ENCODE data around the gene COL5A1.

Gene COL5A1

DNA sequence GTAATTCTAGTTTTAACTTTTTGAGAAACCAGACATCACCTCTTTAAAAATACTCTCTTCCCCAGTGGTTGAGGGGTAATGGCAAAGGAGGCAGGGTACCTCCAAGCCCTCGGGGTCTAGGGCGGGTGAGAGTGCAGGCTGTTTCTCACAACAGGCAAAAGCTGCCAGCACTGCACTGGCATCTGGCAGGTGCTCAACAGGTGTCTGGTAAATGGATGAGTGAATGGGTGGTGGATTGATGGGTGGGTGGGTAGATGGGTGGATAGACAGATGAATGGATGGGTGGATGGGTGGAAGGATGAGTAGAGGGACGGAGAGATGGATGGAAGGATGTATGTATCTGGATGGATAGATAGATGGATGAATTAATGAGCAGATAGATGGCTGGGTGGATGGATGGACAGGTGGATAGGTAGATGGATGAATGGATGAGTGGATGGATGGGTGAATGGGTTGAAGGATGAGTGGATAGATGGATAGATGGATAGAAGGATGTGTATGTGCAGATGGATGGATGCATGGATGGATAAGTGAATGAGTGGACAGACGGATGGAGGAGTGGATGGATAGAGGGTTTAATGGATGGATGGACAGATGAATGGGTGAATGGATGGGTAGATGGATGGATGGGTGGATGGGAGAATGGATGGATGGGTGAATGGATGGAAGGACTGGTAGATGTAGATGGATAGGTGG is 84.6 kb downstream of the COL5A1 start:
- no peaks in the 10 kb centered on the region; the same call in 1 of the 2 replicates for H3K9me3 ChIP-seq
- DNase-seq (ENCODE audit: low spot score in 2 of 2): no peak
- no peaks in the 10 kb centered on the region for H3K27me3 ChIP-seq (ENCODE audit: low read depth)
- in situ Hi-C loops (cut with MboI; ENCODE audit: low sequenced_read_pairs): no loop called here
- H3K36me3 ChIP-seq (replicated peaks): no peaks in the 10 kb centered on the region
- no peaks in the 10 kb centered on the region for H3K4me1 ChIP-seq
- H3K4me3 ChIP-seq: no peak overlapping the region

DNA sequence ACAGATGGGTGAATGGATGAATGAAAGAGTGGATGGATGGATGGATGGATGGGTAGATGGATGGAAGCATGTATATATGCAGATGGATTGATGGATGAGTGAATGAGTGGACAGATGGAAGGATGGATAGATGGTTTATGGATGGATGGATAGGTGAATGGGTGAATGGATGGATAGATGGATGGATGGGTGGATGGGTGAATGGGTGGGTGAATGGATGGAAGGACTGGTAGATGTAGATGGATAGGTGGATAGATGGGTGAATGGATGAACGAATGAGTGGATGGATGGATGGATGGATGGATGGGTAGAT is 85.1 kb downstream of the COL5A1 start:
- no peaks in the 10 kb centered on the region for H3K4me1 ChIP-seq
- H3K9me3 ChIP-seq: no peaks in the 10 kb centered on the region; the same call in 1 of the 2 replicates
- in situ Hi-C loops (cut with MboI; ENCODE audit: low sequenced_read_pairs): no loop called here
- no peaks in the 10 kb centered on the region for H3K27me3 ChIP-seq (ENCODE audit: low read depth)
- no peaks in the 10 kb centered on the region for H3K36me3 ChIP-seq (replicated peaks)
- DNase-seq (ENCODE audit: low spot score in 2 of 2): no peak
- no peak overlapping the region for H3K4me3 ChIP-seq

DNA sequence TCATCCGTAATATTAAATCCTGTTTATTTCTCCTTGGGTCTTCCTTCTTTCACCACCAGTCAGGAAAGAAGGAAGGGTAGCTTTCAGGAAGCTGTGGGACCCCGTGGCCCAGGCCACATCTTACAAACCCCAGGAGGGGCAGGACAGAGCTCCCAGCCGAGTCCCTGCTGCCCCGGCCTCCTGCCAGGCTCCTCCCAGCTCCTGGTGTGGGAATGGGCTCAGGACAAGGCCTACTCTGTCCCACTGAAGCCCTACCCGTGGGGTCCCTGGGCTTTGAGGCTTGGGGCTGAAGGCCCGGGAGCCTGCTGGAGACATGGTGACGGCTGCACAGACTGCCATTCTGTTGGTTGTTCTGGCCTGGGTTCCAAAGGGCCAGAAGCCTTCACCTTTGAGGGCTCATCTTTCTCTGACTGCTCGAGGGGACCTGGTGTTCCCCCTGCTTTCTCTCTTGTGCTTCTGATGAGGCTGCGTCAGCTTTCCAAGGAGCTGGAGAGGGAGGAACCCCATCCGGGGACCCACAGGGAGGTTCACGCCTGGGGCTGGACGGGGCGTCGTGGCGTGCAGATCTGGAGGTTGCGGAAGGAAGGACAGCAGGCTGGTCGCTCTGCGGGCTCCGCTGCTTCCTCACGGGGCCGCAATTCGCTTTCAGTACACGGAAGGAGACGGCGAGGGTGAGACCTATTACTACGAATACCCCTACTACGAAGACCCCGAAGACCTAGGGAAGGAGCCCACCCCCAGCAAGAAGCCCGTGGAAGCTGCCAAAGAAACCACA is 86.6 kb downstream of the COL5A1 start:
- no peak overlapping the region for H3K4me3 ChIP-seq
- no peaks in the 10 kb centered on the region; the same call in none of the 2 replicates for H3K9me3 ChIP-seq
- no peak for DNase-seq (ENCODE audit: low spot score in 2 of 2)
- in situ Hi-C loops (cut with MboI; ENCODE audit: low sequenced_read_pairs): no loop called here
- no peaks in the 10 kb centered on the region for H3K27me3 ChIP-seq (ENCODE audit: low read depth)
- no peaks in the 10 kb centered on the region for H3K36me3 ChIP-seq (replicated peaks)
- H3K4me1 ChIP-seq: no peaks in the 10 kb centered on the region

DNA sequence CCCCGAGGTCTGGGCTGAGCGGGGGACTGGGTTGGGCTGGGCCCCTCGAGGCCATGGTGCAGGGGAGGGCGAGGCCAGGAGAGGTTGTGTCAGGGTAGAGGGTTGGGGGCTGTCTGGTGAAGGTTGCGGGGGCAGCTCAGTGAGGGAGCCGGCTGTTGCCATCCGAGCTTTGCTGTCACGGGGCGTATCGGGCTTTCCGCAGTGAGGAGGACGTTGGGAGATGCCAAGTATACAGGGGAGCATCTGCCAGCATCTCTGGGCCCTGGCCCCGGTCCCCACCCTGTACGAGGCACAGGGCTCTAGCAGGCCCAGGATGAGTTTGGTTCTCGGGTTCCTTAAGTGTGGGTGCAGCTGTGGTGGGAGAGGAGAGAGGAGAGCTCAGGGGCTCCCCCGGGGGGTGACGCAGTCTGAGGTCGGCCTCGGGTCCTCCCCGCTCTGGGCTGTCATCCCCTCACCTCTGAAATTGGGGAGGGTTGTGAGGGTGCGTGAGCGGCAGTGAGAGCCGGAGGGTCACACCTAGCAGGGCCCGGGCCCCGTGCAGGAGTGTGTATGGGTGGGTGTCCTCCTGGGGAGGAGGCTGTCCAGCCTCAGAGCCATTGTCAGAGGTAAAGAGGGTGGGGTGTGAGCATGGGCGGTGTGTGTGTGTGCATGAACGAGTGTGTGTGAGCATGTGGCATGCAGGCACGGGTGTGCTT is 87.3 kb downstream of the COL5A1 start:
- H3K4me3 ChIP-seq: no peak overlapping the region
- no peaks in the 10 kb centered on the region for H3K4me1 ChIP-seq
- H3K36me3 ChIP-seq (replicated peaks): no peaks in the 10 kb centered on the region
- no peaks in the 10 kb centered on the region; the same call in none of the 2 replicates for H3K9me3 ChIP-seq
- H3K27me3 ChIP-seq (ENCODE audit: low read depth): no peaks in the 10 kb centered on the region
- DNase-seq (ENCODE audit: low spot score in 2 of 2): no peak
- in situ Hi-C loops (cut with MboI; ENCODE audit: low sequenced_read_pairs): no loop called here

DNA sequence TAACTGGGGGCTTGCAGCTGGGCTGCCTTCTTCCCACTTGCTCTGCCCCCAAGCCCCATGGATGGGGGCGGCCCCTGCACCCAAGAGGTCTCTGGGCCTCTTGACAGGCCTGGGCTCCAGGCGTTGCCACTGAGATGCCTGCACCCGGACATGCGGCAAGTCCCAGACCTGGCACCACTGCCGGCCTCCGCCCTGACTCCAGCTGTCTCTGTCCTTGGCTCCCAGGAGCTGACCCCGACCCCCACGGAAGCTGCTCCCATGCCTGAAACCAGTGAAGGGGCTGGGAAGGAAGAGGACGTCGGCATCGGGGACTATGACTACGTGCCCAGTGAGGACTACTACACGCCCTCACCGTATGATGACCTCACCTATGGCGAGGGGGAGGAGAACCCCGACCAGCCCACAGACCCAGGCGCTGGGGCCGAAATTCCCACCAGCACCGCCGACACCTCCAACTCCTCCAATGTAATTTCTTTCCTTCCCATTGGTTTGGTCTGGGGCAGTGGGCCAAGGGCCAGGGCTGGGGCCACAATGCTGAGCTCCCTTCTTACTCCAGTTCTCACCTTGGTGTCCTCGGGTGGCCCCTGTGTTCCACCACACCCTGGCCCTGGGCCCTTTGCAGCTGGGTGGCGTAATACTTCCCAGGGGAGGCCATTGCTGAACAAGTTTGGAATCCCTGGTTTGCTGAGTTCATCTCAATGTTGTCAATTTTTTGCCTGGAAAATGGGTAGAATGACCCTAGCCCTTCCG is 88.6 kb downstream of the COL5A1 start:
- in situ Hi-C loops (cut with MboI; ENCODE audit: low sequenced_read_pairs): no loop called here
- DNase-seq (ENCODE audit: low spot score in 2 of 2): no peak
- no peaks in the 10 kb centered on the region for H3K27me3 ChIP-seq (ENCODE audit: low read depth)

DNA sequence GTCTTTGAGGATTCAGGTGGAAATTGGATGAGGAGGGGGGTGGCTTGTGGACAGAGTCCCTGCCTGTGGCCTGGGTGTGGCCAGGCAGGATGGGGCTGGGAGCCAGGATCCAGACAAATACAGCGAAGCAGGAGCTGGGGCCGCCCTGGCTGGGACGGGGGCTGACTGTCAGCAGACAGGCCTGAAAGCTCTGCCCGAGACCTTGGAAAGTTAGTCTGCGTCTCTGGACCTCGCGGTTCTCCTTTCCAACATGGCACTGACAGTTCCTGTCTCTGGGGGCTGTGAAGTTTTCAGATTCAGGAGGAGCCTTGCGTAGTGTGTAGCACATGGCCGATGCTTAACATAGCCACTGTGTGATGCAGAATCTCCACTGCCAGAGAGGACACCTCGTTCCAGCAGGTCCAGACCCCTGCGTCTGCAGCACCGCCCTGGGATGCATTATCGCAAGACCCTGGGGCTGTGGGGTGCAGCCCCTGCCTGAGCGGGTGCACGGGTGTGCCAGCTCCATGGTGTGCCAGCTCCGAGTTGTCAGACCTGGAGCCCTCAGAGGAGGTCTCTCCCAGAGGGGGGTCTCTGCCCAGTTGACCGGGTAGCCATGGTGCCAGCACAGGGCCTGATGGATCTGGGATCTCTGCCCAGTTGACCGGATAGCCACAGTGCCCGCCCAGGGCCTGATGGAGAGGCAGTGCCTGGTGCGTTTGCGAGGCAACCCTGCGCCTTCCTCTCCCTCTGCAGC is 89.3 kb downstream of the COL5A1 start:
- DNase-seq (ENCODE audit: low spot score in 2 of 2): no peak
- Histone ChIP-seq H3K36me3 (replicated peaks) (no peaks in the 10 kb centered on the region), H3K4me1 (no peaks in the 10 kb centered on the region), H3K27me3 (ENCODE audit: low read depth) (no peaks in the 10 kb centered on the region), H3K4me3 (no peak overlapping the region), H3K9me3 (no peaks in the 10 kb centered on the region; the same call in none of the 2 replicates)
- in situ Hi-C loops (cut with MboI; ENCODE audit: low sequenced_read_pairs): no loop called here

More for the DNA sequence above, 88.6 kb downstream of the COL5A1 start:
- H3K4me3 ChIP-seq: no peak overlapping the region
- no peaks in the 10 kb centered on the region for H3K4me1 ChIP-seq
- no peaks in the 10 kb centered on the region for H3K36me3 ChIP-seq (replicated peaks)
- no peaks in the 10 kb centered on the region; the same call in none of the 2 replicates for H3K9me3 ChIP-seq

DNA sequence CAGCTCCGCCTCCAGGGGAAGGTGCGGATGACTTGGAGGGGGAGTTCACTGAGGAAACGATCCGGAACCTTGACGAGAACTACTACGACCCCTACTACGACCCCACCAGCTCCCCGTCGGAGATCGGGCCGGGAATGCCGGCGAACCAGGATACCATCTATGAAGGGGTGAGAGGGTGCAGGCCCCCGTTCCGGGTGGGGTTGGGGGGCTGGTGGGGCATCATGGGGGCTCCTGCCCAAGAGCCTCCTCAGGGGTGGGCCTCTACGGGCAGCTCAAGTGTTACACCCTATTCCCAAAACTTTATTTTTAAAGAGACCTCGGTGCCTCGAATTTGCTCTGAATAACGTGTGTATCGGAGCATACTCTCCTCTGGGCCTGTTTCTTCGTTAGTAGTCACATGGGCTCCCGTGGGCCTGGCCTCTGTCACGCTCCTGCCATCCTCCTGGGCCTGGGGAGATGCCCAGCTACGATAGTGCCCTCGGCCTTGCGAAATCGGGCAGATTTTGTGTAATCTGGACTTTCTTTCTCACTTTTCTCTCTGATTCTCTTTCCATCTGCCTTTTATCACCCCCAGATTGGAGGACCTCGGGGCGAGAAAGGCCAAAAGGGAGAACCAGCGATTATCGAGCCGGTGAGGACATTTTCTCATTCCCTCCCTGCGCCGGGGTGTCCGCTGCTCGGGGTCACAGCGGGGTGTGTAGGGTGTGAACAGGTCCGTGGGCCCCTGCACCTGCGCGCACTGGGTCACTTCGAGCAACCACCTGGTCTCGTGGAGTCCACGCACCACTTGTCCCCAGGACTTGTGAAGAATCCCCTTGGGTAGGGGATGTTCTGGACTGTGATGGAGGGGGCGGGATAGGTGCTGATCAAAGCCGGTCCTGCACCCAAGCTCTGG is 90.1 kb downstream of the COL5A1 start:
- no peaks in the 10 kb centered on the region; the same call in none of the 2 replicates for H3K9me3 ChIP-seq
- H3K27me3 ChIP-seq (ENCODE audit: low read depth): no peaks in the 10 kb centered on the region
- in situ Hi-C loops (cut with MboI; ENCODE audit: low sequenced_read_pairs): no loop called here
- H3K4me1 ChIP-seq: no peaks in the 10 kb centered on the region
- no peak overlapping the region for H3K4me3 ChIP-seq
- DNase-seq (ENCODE audit: low spot score in 2 of 2): no peak
- H3K36me3 ChIP-seq (replicated peaks): no peaks in the 10 kb centered on the region

DNA sequence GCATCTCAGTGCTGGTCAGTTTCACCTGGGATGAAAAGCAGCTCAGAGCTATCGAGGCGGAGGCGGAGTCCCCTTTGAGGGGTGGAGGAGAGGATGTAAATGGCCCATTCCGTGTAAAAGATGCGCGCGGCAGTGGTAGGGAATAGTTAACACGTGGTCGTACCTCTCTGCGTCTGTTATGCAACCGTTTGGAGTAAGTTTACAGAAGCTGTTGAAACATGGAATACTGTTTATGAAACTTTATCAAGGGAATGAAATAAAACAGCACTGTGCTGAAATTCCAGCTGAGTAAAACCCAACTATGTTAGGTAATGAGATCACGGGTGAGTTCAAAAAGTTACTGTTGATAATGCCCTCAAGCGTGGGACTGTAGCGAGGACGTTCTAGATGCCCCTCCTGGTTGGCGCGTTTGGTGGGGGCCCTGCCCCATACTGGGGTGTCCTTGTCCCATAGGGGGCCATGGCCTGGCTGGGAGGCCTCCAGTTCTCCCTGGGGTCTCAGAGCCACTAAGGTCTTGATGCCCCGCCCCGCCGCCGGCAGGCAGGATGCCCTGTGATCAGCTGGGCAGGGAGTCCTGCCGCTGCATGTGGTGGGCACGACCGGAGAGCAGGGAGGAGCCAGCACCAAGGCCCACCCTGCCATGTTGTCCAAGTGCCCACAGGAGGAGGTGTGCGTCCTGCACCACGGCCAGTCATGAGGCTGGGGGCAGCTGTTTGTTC is 90.9 kb downstream of the COL5A1 start:
- Histone ChIP-seq H3K9me3 (no peaks in the 10 kb centered on the region; the same call in none of the 2 replicates), H3K36me3 (replicated peaks) (no peaks in the 10 kb centered on the region), H3K4me1 (no peaks in the 10 kb centered on the region), H3K27me3 (ENCODE audit: low read depth) (no peaks in the 10 kb centered on the region), H3K4me3 (no peak overlapping the region)
- in situ Hi-C loops (cut with MboI; ENCODE audit: low sequenced_read_pairs): no loop called here
- DNase-seq (ENCODE audit: low spot score in 2 of 2): no peak

DNA sequence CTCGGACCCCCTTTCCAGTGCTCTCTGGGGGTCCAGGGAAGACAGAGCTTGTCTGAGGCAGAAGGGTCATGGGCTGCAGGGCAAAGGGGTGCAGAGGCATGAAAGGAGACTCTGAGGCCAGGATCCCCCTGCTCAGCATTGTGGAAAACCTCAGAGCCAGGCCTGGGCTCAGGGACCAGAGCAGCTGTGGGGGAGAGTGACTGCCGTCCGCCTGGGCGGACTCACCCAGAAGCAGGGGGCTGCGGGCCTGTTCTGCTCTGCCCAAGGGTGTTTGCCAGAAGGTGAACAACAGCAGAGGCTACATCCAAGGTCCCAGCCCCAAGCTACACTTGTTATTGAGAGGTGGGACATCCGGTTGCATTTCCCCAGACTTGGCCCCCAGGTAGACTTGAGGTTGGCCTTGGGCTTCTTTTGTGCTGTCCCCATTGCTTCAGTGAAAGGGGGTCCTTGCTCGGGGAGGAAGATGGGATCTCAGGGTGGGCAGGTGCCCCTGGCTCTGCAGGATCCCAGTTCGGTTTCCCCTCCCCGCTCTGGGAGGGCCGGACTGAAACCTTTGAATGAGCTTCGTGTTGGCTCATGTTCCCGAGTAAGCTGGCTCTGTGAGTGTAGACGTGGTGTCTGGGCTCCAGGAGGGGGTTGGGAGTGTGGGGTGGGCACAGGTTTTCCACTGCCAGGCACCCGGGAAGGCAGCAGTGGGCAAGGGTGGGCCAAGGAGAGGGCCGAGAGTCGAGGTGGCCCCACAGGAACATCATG is 92.1 kb downstream of the COL5A1 start:
- H3K36me3 ChIP-seq (replicated peaks): no peaks in the 10 kb centered on the region
- H3K27me3 ChIP-seq (ENCODE audit: low read depth): no peaks in the 10 kb centered on the region
- in situ Hi-C loops (cut with MboI; ENCODE audit: low sequenced_read_pairs): no loop called here
- DNase-seq (ENCODE audit: low spot score in 2 of 2): no peak
- H3K9me3 ChIP-seq: no peaks in the 10 kb centered on the region; the same call in none of the 2 replicates
- no peaks in the 10 kb centered on the region for H3K4me1 ChIP-seq
- no peak overlapping the region for H3K4me3 ChIP-seq

DNA sequence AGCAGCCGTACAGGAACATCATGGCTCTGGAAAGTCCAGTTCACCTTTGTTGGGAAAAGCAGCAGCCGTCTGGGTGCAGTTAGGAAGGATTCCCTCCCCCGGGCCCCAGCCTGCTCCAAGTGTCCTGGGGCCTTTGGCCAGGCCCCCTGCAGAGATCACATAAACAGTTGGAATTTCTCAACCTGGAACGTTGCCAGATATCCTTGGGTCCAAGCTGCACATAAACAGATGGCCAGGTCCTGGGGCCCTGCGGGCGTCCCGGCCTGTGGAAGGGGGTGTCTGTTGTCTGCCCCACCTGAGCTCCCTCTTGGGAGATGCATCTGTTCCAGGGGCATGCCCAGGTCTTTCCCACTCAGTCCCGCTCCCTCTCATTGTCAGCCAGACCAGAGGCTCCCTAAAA is 92.7 kb downstream of the COL5A1 start:
- Histone ChIP-seq H3K9me3 (no peaks in the 10 kb centered on the region; the same call in 1 of the 2 replicates), H3K27me3 (ENCODE audit: low read depth) (no peaks in the 10 kb centered on the region), H3K4me1 (no peaks in the 10 kb centered on the region), H3K4me3 (no peak overlapping the region), H3K36me3 (replicated peaks) (no peaks in the 10 kb centered on the region)
- in situ Hi-C loops (cut with MboI; ENCODE audit: low sequenced_read_pairs): no loop called here
- no peak for DNase-seq (ENCODE audit: low spot score in 2 of 2)

DNA sequence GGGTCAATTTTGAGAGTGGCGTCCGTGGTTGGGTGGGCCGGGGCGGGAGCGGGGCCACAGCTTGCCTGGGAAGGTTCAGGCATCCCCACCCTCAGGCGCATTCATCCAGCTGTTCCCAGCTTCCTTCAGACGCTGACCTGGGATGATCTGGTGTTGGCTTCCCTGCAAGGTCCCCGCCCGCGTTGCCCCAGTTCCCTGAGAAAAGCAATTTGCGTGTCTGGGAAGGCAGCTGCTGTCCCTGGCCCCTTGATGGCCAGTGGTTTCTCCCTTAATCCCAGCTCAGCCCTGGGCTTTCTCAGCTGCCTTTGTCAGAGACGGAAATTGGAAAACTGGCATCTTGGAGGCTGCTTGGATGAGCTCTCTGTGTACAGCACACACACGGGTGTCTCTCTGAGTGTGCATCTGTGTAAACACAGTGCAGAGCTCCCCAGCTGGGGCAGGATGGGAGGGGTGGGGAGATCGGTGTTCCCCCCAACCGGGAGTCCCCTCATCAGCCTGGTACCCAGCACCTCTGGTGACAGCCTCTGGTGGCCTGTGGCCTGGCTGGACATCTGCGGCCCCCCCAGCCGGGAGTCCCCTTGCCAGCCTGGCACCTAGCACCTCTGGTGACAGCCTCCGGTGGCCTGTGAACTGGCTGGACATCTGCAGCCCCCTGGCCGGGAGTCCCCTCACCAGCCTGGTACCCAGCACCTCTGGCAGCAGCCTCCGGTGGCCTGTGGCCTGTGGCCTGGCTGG is 94.0 kb downstream of the COL5A1 start:
- Histone ChIP-seq H3K4me1 (no peaks in the 10 kb centered on the region), H3K4me3 (no peak overlapping the region), H3K36me3 (replicated peaks) (no peaks in the 10 kb centered on the region), H3K27me3 (ENCODE audit: low read depth) (no peaks in the 10 kb centered on the region), H3K9me3 (no peaks in the 10 kb centered on the region; the same call in 1 of the 2 replicates)
- in situ Hi-C loops (cut with MboI; ENCODE audit: low sequenced_read_pairs): no loop called here
- DNase-seq (ENCODE audit: low spot score in 2 of 2): no peak

Measured in HAP-1 (cell line).